H1 (cell line): ENCODE results near the gene TOMM40L. TPM values are rescaled to one million over a fixed set of nuclear protein-coding genes. Genes with fewer than 3 reads are reported as not detected.

Experiments
- ASH2L ChIP-seq: fragments of 200-600, 300-600 bp; sonication (generic); IDR thresholded peaks from one replicate; pipeline ENCODE4 v1.7.1; 2017; ENCODE audit warnings: low read length
- BRCA1 ChIP-seq: IDR thresholded peaks from 2 replicates; pipeline ENCODE4 v1.6.1; 2012; ENCODE audit warnings: low read depth, low read length, improper control_type of control experiment
- CBX5 ChIP-seq: fragments of 300-800, 300-1000 bp; sonication (generic); IDR thresholded peaks from 2 replicates; pipeline ENCODE4 v1.7.1; 2016; ENCODE audit warnings: antibody characterized with exemption, low read length, low read depth
- CBX8 ChIP-seq: fragments of 300-800, 300-1000 bp; sonication (generic); IDR thresholded peaks from 2 replicates; pipeline ENCODE4 v1.7.1; 2016; ENCODE audit warnings: low read depth, low read length, borderline replicate concordance
- CREB1 ChIP-seq: IDR thresholded peaks from 2 replicates; pipeline ENCODE4 v1.6.1; 2012; ENCODE audit warnings: inconsistent platforms
- CTCF ChIP-seq, 3 experiments: IDR thresholded peaks; 1 replicate in 2 of 3; 2 replicates in 1 of 3; pipeline versions ENCODE4 v1.5.1 to v1.6.1; 2011; ENCODE audit warnings: low read length in 3 of 3, mild to moderate bottlenecking in 3 of 3, inconsistent platforms in 2 of 3, low read depth in 1 of 3, moderate library complexity in 1 of 3; ENCODE audit not compliant: insufficient read depth in 1 of 3; ENCODE audit errors: control extremely low read depth in 1 of 3
- GABPA ChIP-seq: IDR thresholded peaks from 2 replicates; pipeline ENCODE4 v1.6.1; 2011; ENCODE audit warnings: mild to moderate bottlenecking, low read length, moderate library complexity, borderline replicate concordance; ENCODE audit not compliant: insufficient read depth
- GTF2F1 ChIP-seq: IDR thresholded peaks from 2 replicates; pipeline ENCODE4 v1.6.1; 2012; ENCODE audit warnings: low read depth, low read length, improper control_type of control experiment, borderline replicate concordance
- HDAC2 ChIP-seq, 2 experiments: fragments of 300-600 bp in 1 of 2; sonication (generic) in 1 of 2; IDR thresholded peaks; 2 replicates each; pipeline ENCODE4 v1.6.1; 2011 to 2012; ENCODE audit warnings: low read depth in 2 of 2, low read length in 2 of 2, mild to moderate bottlenecking in 2 of 2, moderate library complexity in 2 of 2, borderline replicate concordance in 1 of 2, inconsistent platforms in 1 of 2
- KDM5A ChIP-seq: fragments of 200-600 bp; IDR thresholded peaks from 2 replicates; pipeline ENCODE4 v1.7.1; 2012; ENCODE audit warnings: mild to moderate bottlenecking, low read length, inconsistent platforms, mixed read lengths
- NANOG ChIP-seq: IDR thresholded peaks from 2 replicates; pipeline ENCODE4 v1.6.1; 2011; ENCODE audit warnings: low read length, low read depth, mild to moderate bottlenecking, inconsistent platforms; ENCODE audit not compliant: insufficient read depth, poor library complexity, severe bottlenecking
- POLR2AphosphoS5 ChIP-seq: IDR thresholded peaks from 2 replicates; pipeline ENCODE4 v1.6.1; 2011; ENCODE audit warnings: low read depth, low read length
- RAD21 ChIP-seq, 2 experiments: IDR thresholded peaks in 1 of 2; conservative IDR thresholded peaks in 1 of 2; 2 replicates each; pipeline ENCODE4 v1.6.1; 2011; ENCODE audit warnings: low read depth in 2 of 2, low read length in 2 of 2, improper control_type of control experiment in 1 of 2, inconsistent platforms in 1 of 2, mild to moderate bottlenecking in 1 of 2, moderate library complexity in 1 of 2
- RBBP5 ChIP-seq: IDR thresholded peaks from 2 replicates; pipeline ENCODE4 v1.7.1; 2012; ENCODE audit warnings: low read depth, mild to moderate bottlenecking, inconsistent platforms, low read length, moderate library complexity, borderline replicate concordance
- SAP30 ChIP-seq: fragments of 300-600 bp; sonication (generic); IDR thresholded peaks from 2 replicates; pipeline ENCODE4 v1.7.1; 2012; ENCODE audit warnings: low read length, moderate library complexity, mild to moderate bottlenecking, inconsistent platforms; ENCODE audit not compliant: insufficient read depth, insufficient replicate concordance
- SIX5 ChIP-seq: IDR thresholded peaks from 2 replicates; pipeline ENCODE4 v1.6.1; 2011; ENCODE audit warnings: mild to moderate bottlenecking, low read depth, low read length
- SP2 ChIP-seq: IDR thresholded peaks from 2 replicates; pipeline ENCODE4 v1.6.1; 2012; ENCODE audit warnings: mild to moderate bottlenecking, low read length, inconsistent platforms
- SP4 ChIP-seq: IDR thresholded peaks from 2 replicates; pipeline ENCODE4 v1.6.1; 2012; ENCODE audit warnings: low read length, inconsistent platforms
- SUZ12 ChIP-seq: fragments of 200-600 bp; sonication (generic); IDR thresholded peaks from 2 replicates; pipeline ENCODE4 v1.6.1; 2012; ENCODE audit warnings: mild to moderate bottlenecking, inconsistent platforms, low read length, moderate library complexity, mixed read lengths
- TBP ChIP-seq: IDR thresholded peaks from 2 replicates; pipeline ENCODE4 v1.6.1; 2011; ENCODE audit warnings: low read depth, low read length, improper control_type of control experiment
- YY1 ChIP-seq: IDR thresholded peaks from 2 replicates; pipeline ENCODE4 v1.6.1; 2011; ENCODE audit warnings: low read depth, mild to moderate bottlenecking, low read length
- polyA plus RNA-seq, 7 experiments: library from polyadenylated mRNA; depleted of rRNA in 3 of 7; stranded (reverse) in 5 of 7; unstranded in 2 of 7; fragments of >200 nt in 5 of 7; fragments of 200-250 nt in 2 of 7; gene quantifications; 1 replicate in 5 of 7; 2 replicates in 1 of 7; 4 replicates in 1 of 7; pipeline versions ENCODE4 v1.2.1 to v1.2.3, GENCODE V29; 2011 to 2013; ENCODE audit warnings: missing spikeins in 2 of 7, mixed read lengths in 2 of 7
- total RNA-seq: library from RNA; stranded (reverse); fragmentation: NEBNext Ultra II Directional; extraction: Animal tissue kit (Norgen Biotek cat#: 25700); gene quantifications from 2 replicates; pipeline ENCODE4 v1.2.1, GENCODE V29; 2021

The TOMM40L gene
- total and polyA plus RNA-seq, 2 of the 8 experiments (the other 6 are each of a cell fraction or from before 2014, with no cell fraction given), result 11.4 to 15.0 TPM

DNA sequence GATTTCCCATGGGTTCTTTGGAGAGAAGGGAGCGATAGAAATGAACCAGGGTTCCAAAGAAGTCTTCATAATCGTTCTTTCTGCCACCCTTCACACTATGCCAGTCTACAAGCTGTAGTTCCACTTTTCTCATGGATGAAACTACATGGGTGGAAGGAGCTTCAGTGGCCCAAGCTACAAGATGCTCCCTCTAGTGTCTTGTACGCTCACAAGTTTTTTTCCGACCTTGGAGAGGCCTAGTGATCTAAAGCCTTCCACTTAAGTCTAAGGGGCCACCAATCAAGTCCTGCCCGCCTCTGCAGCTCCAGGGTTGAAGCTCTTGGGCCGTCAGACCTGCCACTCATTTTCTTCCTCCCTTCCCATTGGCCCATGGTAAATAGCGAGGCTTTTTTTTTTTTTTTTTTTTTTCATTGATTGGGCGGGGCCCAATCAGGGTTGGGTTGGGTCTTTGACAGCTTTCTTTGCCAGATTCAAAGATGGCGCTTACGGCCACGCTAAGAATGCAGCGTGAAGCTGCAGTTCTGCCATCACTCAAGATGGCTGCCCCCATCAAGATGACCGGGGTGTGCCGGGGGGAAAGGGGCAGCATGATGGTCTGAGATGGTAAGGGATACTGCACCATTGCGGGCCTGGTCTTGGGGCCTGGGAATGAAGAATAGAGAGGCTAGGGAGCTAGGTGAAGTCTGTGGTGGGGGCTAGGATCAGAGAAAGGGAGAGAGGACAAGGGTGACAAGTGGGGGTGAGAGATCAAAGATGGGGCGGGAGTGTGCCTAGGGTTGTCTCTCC is at the start of gene TOMM40L (continued):
- TF ChIP-seq CBX5 (no peak), CTCF (IDR thresholded peaks at IDR 0.05; ENCODE audit: control extremely low read depth in 1 of 3, insufficient read depth in 1 of 3, low read depth in 1 of 3, low read length in 3 of 3) (peak in 2 of 3 experiments; percentile 41 to 56; a peak in 3 of 4 replicates), YY1 (peak; percentile 100), GTF2F1 (no peak), KDM5A (peak; percentile 89), SP2 (peak; percentile 69), SP4 (no peak), HDAC2 (IDR thresholded peaks at IDR 0.05; ENCODE audit: borderline replicate concordance in 1 of 2, low read depth in 2 of 2, low read length in 2 of 2) (peak; percentile 38 to 76; a peak in 1 of 4 replicates), BRCA1 (no peak), SIX5 (peak; percentile 70), TBP (peak; percentile 51; the same call in 1 of the 2 replicates), SAP30 (peak; percentile 99), SUZ12 (no peak), RBBP5 (no peak), GABPA (no peak), CBX8 (no peak), RAD21 (IDR thresholded peaks at IDR 0.05 in 1 of 2, conservative IDR thresholded peaks at IDR 0.05 in 1 of 2; ENCODE audit: low read depth in 2 of 2, low read length in 2 of 2) (peak in 1 of 2 experiments; percentile 43; a peak in 2 of 4 replicates), CREB1 (no peak; the same call in 1 of the 2 replicates), NANOG (peak; percentile 55), POLR2AphosphoS5 (no peak), ASH2L (peak; percentile 60)
